ENCODE data around the gene TAF1D.
"Not testable (repeated sequence)": the region's sequence is repeated elsewhere in the genome, so short reads cannot be mapped to it uniquely, and the experiment has no call there.

TAF1D gene

GRCh38 chr11:93741094-93741881, at the start of gene TAF1D, which contains the start of gene C11orf54:
TAF1D (minus strand) TSS chr11:93741495; CDS start chr11:93739304, 2,191 bp downstream.
C11orf54 (plus strand) TSS chr11:93741672; CDS start chr11:93747394, 5,722 bp downstream.
- H3K4me3 ChIP-seq = peak within 1 kb of the TSS; percentile 98
- no peaks in the 10 kb centered on the region for H3K9me3 ChIP-seq (ENCODE audit: low read depth, low read length)
- H3K9ac ChIP-seq (ENCODE audit: insufficient read length) = peak within 1 kb of the TSS; percentile 100
- peak; percentile 100 for TF ChIP-seq POLR2AphosphoS5 (IDR thresholded peaks at IDR 0.05; ENCODE audit: borderline replicate concordance, low read depth, low read length)
- no peak for TF ChIP-seq EZH2 (IDR thresholded peaks at IDR 0.05)
- no peak for TF ChIP-seq FOXP2 (optimal IDR thresholded peaks at IDR 0.05; ENCODE audit: control extremely low read depth, extremely low read length, insufficient read depth)
- peaks cover 45% of the 10 kb centered on the region for H3K36me3 ChIP-seq (ENCODE audit: insufficient read depth, low read length)
- peak within 1 kb of the TSS; percentile 93 for H3K27ac ChIP-seq
- DNase-seq (ENCODE audit: low read depth, low spot score) = peak; percentile 94

- Histone ChIP-seq H3K4me3 (peak overlapping the region; percentile 90), H3K36me3 (ENCODE audit: insufficient read depth, low read length) (peaks cover 40% of the 10 kb centered on the region), H3K9me3 (ENCODE audit: low read depth, low read length) (no peaks in the 10 kb centered on the region), H3K9ac (ENCODE audit: insufficient read length) (peak overlapping the region; percentile 100), H3K27ac (0 out of 2 replicates have a peak overlapping the region, but pooled peaks have one; percentile 92)
- TF ChIP-seq FOXP2 (optimal IDR thresholded peaks at IDR 0.05; ENCODE audit: control extremely low read depth, extremely low read length, insufficient read depth) (no peak), EZH2 (IDR thresholded peaks at IDR 0.05) (no peak), POLR2AphosphoS5 (IDR thresholded peaks at IDR 0.05; ENCODE audit: borderline replicate concordance, low read depth, low read length) (no peak)
- no peak for DNase-seq (ENCODE audit: low read depth, low spot score)
These were observed 43.7 kb upstream of the TAF1D start for GRCh38 chr11:93784935-93785360.

- peak within 1 kb of the TSS; percentile 90 for H3K4me3 ChIP-seq
- TF ChIP-seq POLR2AphosphoS5 (IDR thresholded peaks at IDR 0.05; ENCODE audit: borderline replicate concordance, low read depth, low read length) = peak; percentile 99
- no peak for TF ChIP-seq EZH2 (IDR thresholded peaks at IDR 0.05)
- peak; percentile 79 for TF ChIP-seq FOXP2 (optimal IDR thresholded peaks at IDR 0.05; ENCODE audit: control extremely low read depth, extremely low read length, insufficient read depth)
- DNase-seq (ENCODE audit: low read depth, low spot score) = peak; percentile 60
- H3K27ac ChIP-seq = peak within 1 kb of the TSS; percentile 92
- H3K9me3 ChIP-seq (ENCODE audit: low read depth, low read length) = no peaks in the 10 kb centered on the region
- H3K36me3 ChIP-seq (ENCODE audit: insufficient read depth, low read length) = peaks cover 33% of the 10 kb centered on the region
- H3K9ac ChIP-seq (ENCODE audit: insufficient read length) = peak within 1 kb of the TSS; percentile 100
These were observed 43.0 kb upstream of the TAF1D start, which contains the start of gene MED17 for GRCh38 chr11:93784145-93784934. MED17 (plus strand) TSS chr11:93784282; CDS start chr11:93784514, 232 bp downstream.

- no peak for DNase-seq (ENCODE audit: low read depth, low spot score)
- Histone ChIP-seq H3K9me3 (ENCODE audit: low read depth, low read length) (no peaks in the 10 kb centered on the region), H3K27ac (peak overlapping the region; percentile 52; the same call in 1 of the 2 replicates), H3K36me3 (ENCODE audit: insufficient read depth, low read length) (peaks cover 28% of the 10 kb centered on the region), H3K4me3 (peak overlapping the region; percentile 90), H3K9ac (ENCODE audit: insufficient read length) (peak overlapping the region; percentile 100)
- TF ChIP-seq EZH2 (IDR thresholded peaks at IDR 0.05) (no peak), FOXP2 (optimal IDR thresholded peaks at IDR 0.05; ENCODE audit: control extremely low read depth, extremely low read length, insufficient read depth) (no peak), POLR2AphosphoS5 (IDR thresholded peaks at IDR 0.05; ENCODE audit: borderline replicate concordance, low read depth, low read length) (no peak)
These were observed 42.5 kb upstream of the TAF1D start for GRCh38 chr11:93783765-93784144.

GRCh38 chr11:93783362-93783761, 42.1 kb upstream of the TAF1D start:
- Histone ChIP-seq H3K9me3 (ENCODE audit: low read depth, low read length) (no peaks in the 10 kb centered on the region), H3K9ac (ENCODE audit: insufficient read length) (peak overlapping the region; percentile 100), H3K36me3 (ENCODE audit: insufficient read depth, low read length) (peaks cover 25% of the 10 kb centered on the region), H3K27ac (no peak overlapping the region), H3K4me3 (peak overlapping the region; percentile 90)
- TF ChIP-seq EZH2 (IDR thresholded peaks at IDR 0.05) = no peak
- TF ChIP-seq FOXP2 (optimal IDR thresholded peaks at IDR 0.05; ENCODE audit: control extremely low read depth, extremely low read length, insufficient read depth) = no peak
- no peak for TF ChIP-seq POLR2AphosphoS5 (IDR thresholded peaks at IDR 0.05; ENCODE audit: borderline replicate concordance, low read depth, low read length)
- DNase-seq (ENCODE audit: low read depth, low spot score) = no peak

GRCh38 chr11:93775289-93775688, 34.0 kb upstream of the TAF1D start:
- Histone ChIP-seq H3K36me3 (ENCODE audit: insufficient read depth, low read length) (no peaks in the 10 kb centered on the region), H3K4me3 (no peak overlapping the region), H3K27ac (no peak overlapping the region), H3K9me3 (ENCODE audit: low read depth, low read length) (no peaks in the 10 kb centered on the region), H3K9ac (ENCODE audit: insufficient read length) (no peak overlapping the region)
- TF ChIP-seq POLR2AphosphoS5 (IDR thresholded peaks at IDR 0.05; ENCODE audit: borderline replicate concordance, low read depth, low read length) = no peak
- TF ChIP-seq FOXP2 (optimal IDR thresholded peaks at IDR 0.05; ENCODE audit: control extremely low read depth, extremely low read length, insufficient read depth) = no peak
- TF ChIP-seq EZH2 (IDR thresholded peaks at IDR 0.05) = no peak
- DNase-seq (ENCODE audit: low read depth, low spot score) = no peak

GRCh38 chr11:93774560-93774959, 33.3 kb upstream of the TAF1D start:
- not testable (repeated sequence) for H3K9ac ChIP-seq (ENCODE audit: insufficient read length); H3K36me3 ChIP-seq (ENCODE audit: insufficient read depth, low read length); H3K9me3 ChIP-seq (ENCODE audit: low read depth, low read length); DNase-seq (ENCODE audit: low read depth, low spot score); H3K27ac ChIP-seq; H3K4me3 ChIP-seq

- TF ChIP-seq POLR2AphosphoS5 (IDR thresholded peaks at IDR 0.05; ENCODE audit: borderline replicate concordance, low read depth, low read length) (no peak), FOXP2 (optimal IDR thresholded peaks at IDR 0.05; ENCODE audit: control extremely low read depth, extremely low read length, insufficient read depth) (no peak), EZH2 (IDR thresholded peaks at IDR 0.05) (no peak)
- no peak for DNase-seq (ENCODE audit: low read depth, low spot score)
- Histone ChIP-seq H3K9me3 (ENCODE audit: low read depth, low read length) (no peaks in the 10 kb centered on the region), H3K27ac (no peak overlapping the region), H3K9ac (ENCODE audit: insufficient read length) (no peak overlapping the region), H3K4me3 (no peak overlapping the region), H3K36me3 (ENCODE audit: insufficient read depth, low read length) (no peaks in the 10 kb centered on the region)
These were observed 32.4 kb upstream of the TAF1D start for GRCh38 chr11:93773601-93774200.

Data from SK-N-MC (cell line).